ENCODE results near the gene SLC25A52. TPM values are rescaled to one million over a fixed set of nuclear protein-coding genes. Genes with fewer than 3 reads are reported as not detected.

Gene SLC25A52
- total RNA-seq, 1 experiment from 2014 or later, result not detected

DNA sequence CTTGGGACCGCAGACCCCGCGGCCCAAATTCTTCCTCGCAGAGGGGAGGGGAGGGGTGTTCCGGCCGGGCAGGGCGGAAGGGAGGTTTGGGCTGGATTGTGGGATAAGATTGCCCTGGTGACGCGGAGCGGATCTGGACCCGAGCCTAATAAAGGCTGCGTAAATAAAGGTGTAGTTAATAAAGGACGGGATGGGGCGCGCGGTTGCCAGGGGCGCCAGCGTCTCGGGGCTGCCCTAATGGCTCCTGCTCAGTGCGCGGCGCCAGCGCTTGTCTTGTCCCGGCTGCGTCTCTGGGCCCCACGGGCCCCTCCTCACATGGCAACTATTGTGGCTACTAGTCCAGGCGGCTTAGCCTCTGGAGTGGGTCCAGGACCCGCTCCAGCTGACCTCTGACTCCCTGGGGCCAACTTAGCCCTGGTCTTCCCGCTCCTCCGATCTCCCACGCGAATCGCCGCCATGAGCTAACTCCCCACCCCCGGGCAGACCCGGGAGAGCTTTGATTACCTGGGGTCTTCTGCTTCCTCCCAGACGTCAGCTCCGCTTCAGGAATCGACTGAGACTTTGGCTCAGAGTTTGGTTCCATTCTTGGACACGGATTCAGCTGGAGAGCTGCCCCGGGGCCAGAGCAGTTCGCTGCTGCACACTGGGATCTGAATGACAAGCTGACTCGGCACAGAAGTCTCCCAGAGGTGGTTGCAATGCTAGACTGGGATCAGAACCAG lies 36.5 kb downstream of the SLC25A52 start:
- no peak overlapping the region for H3K4me3 Mint-ChIP-seq
- peaks cover 2% of the 10 kb centered on the region; the same call in 1 of the 2 replicates for H3K27me3 Mint-ChIP-seq (ENCODE audit: low read depth)
- H3K14ac ChIP-seq (ENCODE audit: insufficient read depth, low read length), result no peak overlapping the region
- H3K36me3 Mint-ChIP-seq (ENCODE audit: insufficient read depth in 1 of 3, low read depth in 3 of 3), result peaks cover 6 to 7% (median 7%) of the 10 kb centered on the region in 3 experiments; a peak in 6 of 7 replicates
- H3K4me2 ChIP-seq (ENCODE audit: insufficient read depth, insufficient read length, low read length), result no peak overlapping the region
- no peak overlapping the region for H2BK15ac ChIP-seq (ENCODE audit: low read depth, low read length)
- DNase-seq, result no peak
- no peaks in the 10 kb centered on the region for H3K4me1 ChIP-seq (ENCODE audit: insufficient read depth, low read length)
- H3K79me1 ChIP-seq (ENCODE audit: insufficient read depth, low read depth, low read length, poor library complexity, severe bottlenecking), result no peaks in the 10 kb centered on the region
- no peak overlapping the region for H4K5ac ChIP-seq (ENCODE audit: insufficient read length, low read depth, low read length)
- no peak overlapping the region for H4K91ac ChIP-seq (ENCODE audit: insufficient read length, low read depth, low read length)
- no peaks in the 10 kb centered on the region for H3K23me2 ChIP-seq (ENCODE audit: insufficient read length, low read depth, low read length, poor library complexity, severe bottlenecking)
- H2BK12ac ChIP-seq (ENCODE audit: insufficient read length, low read depth, low read length), result no peak overlapping the region
- no peak overlapping the region for H3K23ac ChIP-seq (ENCODE audit: insufficient read length, low read depth, low read length)
- H2AK5ac ChIP-seq (ENCODE audit: insufficient read length, low read length), result no peak overlapping the region
- no peak overlapping the region for H3K56ac ChIP-seq (ENCODE audit: insufficient read length, low read depth, low read length)
- no peak overlapping the region for H2BK120ac ChIP-seq (ENCODE audit: low read depth, low read length, poor library complexity, severe bottlenecking)
- H3K79me2 ChIP-seq (ENCODE audit: insufficient read depth, low read length), result no peaks in the 10 kb centered on the region
- no peaks in the 10 kb centered on the region for H3K27me3 ChIP-seq (ENCODE audit: insufficient read depth, low read length)
- TF ChIP-seq CTCF (conservative IDR thresholded peaks at IDR 0.05), result no peak
- 0 out of 7 replicates have a peak overlapping the region, but pooled peaks of 1 of the 3 experiments have one; percentile 21 for H3K27ac Mint-ChIP-seq
- no peak overlapping the region for H3K4ac ChIP-seq (ENCODE audit: low read depth, low read length)
- WGBS (ENCODE audit: extremely low coverage, insufficient read length, low lambda C conversion rate), result no CpG with 5 or more reads among the region's 43 CpGs
- H2AFZ ChIP-seq (ENCODE audit: low read length), result no peak overlapping the region
- H4K20me1 ChIP-seq (ENCODE audit: control insufficient read depth, insufficient read depth, insufficient read length), result no peaks in the 10 kb centered on the region
- no peak overlapping the region for H3K27ac ChIP-seq (ENCODE audit: insufficient read length, low read depth, low read length)
- no peak overlapping the region for H4K8ac ChIP-seq (replicated peaks; ENCODE audit: insufficient read length, low read depth, low read length)
- H3K9ac ChIP-seq (ENCODE audit: extremely low read depth, insufficient read length, low read length), result no peak overlapping the region
- H3T11ph ChIP-seq (ENCODE audit: low read length), result no peak overlapping the region
- H2BK20ac ChIP-seq (ENCODE audit: low read depth, low read length, poor library complexity, severe bottlenecking), result no peak overlapping the region
- no peak overlapping the region for H3K18ac ChIP-seq (ENCODE audit: insufficient read length, low read depth, low read length)
- H3K9me3 ChIP-seq (ENCODE audit: control insufficient read depth, low read depth, low read length), result no peaks in the 10 kb centered on the region
- peaks cover 3 to 7% of the 10 kb centered on the region in 2 experiments for H3K4me1 Mint-ChIP-seq
- no peak overlapping the region for H2BK5ac ChIP-seq (ENCODE audit: insufficient read length, low read length)
- H3K9me3 Mint-ChIP-seq, result peaks cover 7 to 8% of the 10 kb centered on the region in 2 experiments
